K562 (cell line): ENCODE data around the gene RCOR2. TPM values are rescaled to one million over a fixed set of nuclear protein-coding genes. Genes with fewer than 3 reads are reported as not detected.

Source experiments
- ATAC-seq: fragments of 200-7000 bp; cut with Tn5 transposase; 3 replicates; pipeline ENCODE4 v1.9.1; 2020; ENCODE audit warnings: moderate library complexity
- BruUV-seq: library from RNA; stranded (reverse); fragments of 400-500 nt; replicated peaks from 2 replicates; lab custom pipeline; 2021; lab: Mats Ljungman, UMichigan
- CTCF ChIA-PET: fragments of 300-600 bp; formaldehyde crosslinking; extraction: SDS; loops from one replicate; lab custom pipeline; 2021; ENCODE audit warnings: low intra/inter-chr PET ratio; lab: Yijun Ruan, JAX
- POLR2A ChIA-PET: fragments of 300-600, 350-650 bp; sonication (Branson Sonifier 250); formaldehyde crosslinking; extraction: SDS; loops from one replicate; lab custom pipeline; 2021; ENCODE audit warnings: antibody characterized with exemption, inconsistent platforms; lab: Yijun Ruan, JAX
- DNase-seq, 4 experiments: peaks; one replicate each; pipeline versions ENCODE4 v3.0.0 to v3.0.0-alpha.2; 2011 to 2018; ENCODE audit warnings: low spot score in 3 of 4, mixed read lengths in 3 of 4; ENCODE audit errors: extremely low read depth in 1 of 4
- FAIRE-seq: peaks from 2 replicates; lab custom pipeline; 2011; peaks lifted over from hg19 to GRCh38; lab: Jason Lieb, UNC
- H2AFZ ChIP-seq: 2 replicates; pipeline ENCODE4 v1.6.0; 2011; ENCODE audit warnings: low read depth, low read length, control low read depth, inconsistent platforms
- H3K27ac ChIP-seq: fragments of 200-600 bp; 3 replicates; pipeline ENCODE4 v1.8.0; 2011; ENCODE audit warnings: low read depth, mild to moderate bottlenecking, control low read depth, inconsistent platforms, low read length, moderate library complexity, mixed read lengths; ENCODE audit errors: extremely low read depth
- H3K27me3 ChIP-seq, 2 experiments: fragments of 300-600 bp in 1 of 2; 2 replicates in 1 of 2; 3 replicates in 1 of 2; pipeline versions ENCODE4 v1.6.0 to v1.8.0; 2011; ENCODE audit warnings: inconsistent platforms in 2 of 2, low read length in 2 of 2, mild to moderate bottlenecking in 1 of 2, mixed read lengths in 1 of 2, moderate library complexity in 1 of 2; ENCODE audit not compliant: control insufficient read depth in 2 of 2, insufficient read depth in 2 of 2
- H3K36me3 ChIP-seq: fragments of 300-600 bp; 3 replicates; pipeline ENCODE4 v1.8.0; 2011; ENCODE audit warnings: mild to moderate bottlenecking, low read length, inconsistent platforms; ENCODE audit not compliant: control insufficient read depth, insufficient read depth
- H3K4me1 ChIP-seq, 2 experiments: fragments of 200-600 bp in 1 of 2; replicated peaks in 1 of 2; 2 replicates in 1 of 2; 3 replicates in 1 of 2; pipeline versions ENCODE4 v1.5.1 to v1.8.0; 2011; ENCODE audit warnings: inconsistent platforms in 2 of 2, low read length in 2 of 2, mild to moderate bottlenecking in 1 of 2, mixed read lengths in 1 of 2, moderate library complexity in 1 of 2; ENCODE audit not compliant: control insufficient read depth in 2 of 2, insufficient read depth in 2 of 2
- H3K4me2 ChIP-seq: 2 replicates; pipeline ENCODE4 v1.6.1; 2011; ENCODE audit warnings: low read length, control low read depth, inconsistent platforms, mixed read lengths; ENCODE audit not compliant: insufficient read depth
- H3K4me3 ChIP-seq: fragments of 200-600 bp; sonication (generic), shearing (Covaris generic); 2 replicates; pipeline ENCODE4 v1.5.1; 2016; ENCODE audit warnings: control low read depth, inconsistent platforms
- H3K79me2 ChIP-seq: fragments of 200-600 bp; 3 replicates; pipeline ENCODE4 v1.8.0; 2011; ENCODE audit warnings: low read length, inconsistent platforms; ENCODE audit not compliant: control insufficient read depth, insufficient read depth
- H3K9ac ChIP-seq, 2 experiments: 2 replicates each; pipeline versions ENCODE4 v1.6.0 to v1.6.1; 2011; ENCODE audit warnings: low read depth in 2 of 2, low read length in 2 of 2, control low read depth in 1 of 2, inconsistent platforms in 1 of 2, mild to moderate bottlenecking in 1 of 2, mixed read lengths in 1 of 2; ENCODE audit not compliant: insufficient read depth in 1 of 2
- H3K9me1 ChIP-seq: one replicate; pipeline ENCODE4 v1.6.0; 2011; ENCODE audit warnings: inconsistent platforms, mild to moderate bottlenecking, low read length, moderate library complexity; ENCODE audit not compliant: control insufficient read depth, insufficient read depth
- H3K9me3 ChIP-seq: replicated peaks from 2 replicates; pipeline ENCODE4 v1.5.1; 2011; ENCODE audit warnings: low read depth, low read length, inconsistent platforms; ENCODE audit not compliant: control insufficient read depth, insufficient read depth
- H4K20me1 ChIP-seq: replicated peaks from 2 replicates; pipeline ENCODE4 v1.6.1; 2011; ENCODE audit warnings: low read length, inconsistent platforms, mixed read lengths; ENCODE audit not compliant: control insufficient read depth, insufficient read depth
- BRCA1 ChIP-seq, 2 experiments: fragments of 450-650 bp in 1 of 2; sonication (generic) in 1 of 2; formaldehyde crosslinking in 1 of 2; IDR thresholded peaks; 2 replicates each; pipeline versions ENCODE4 v1.5.0 to v1.6.1; 2017 to 2020; ENCODE audit warnings: mild to moderate bottlenecking in 1 of 2, missing genetic modification reagents in 1 of 2
- CCNT2 ChIP-seq: IDR thresholded peaks from 2 replicates; pipeline ENCODE4 v1.6.1; 2011; ENCODE audit warnings: borderline replicate concordance, low read depth, mild to moderate bottlenecking, moderate library complexity, mixed read lengths, low read length; ENCODE audit not compliant: insufficient read length; ENCODE audit errors: extremely low read depth
- CHD4 ChIP-seq: fragments of 200-600 bp; sonication (generic); IDR thresholded peaks from 3 replicates; pipeline ENCODE4 v1.6.1; 2012; ENCODE audit warnings: low read depth, mild to moderate bottlenecking, mixed read lengths, low read length, inconsistent platforms; ENCODE audit not compliant: insufficient read depth, insufficient replicate concordance, poor library complexity, severe bottlenecking
- FOSL1 ChIP-seq: fragments of 200-800 bp; sonication (Bioruptor generic); conservative IDR thresholded peaks from 2 replicates; pipeline ENCODE4 v1.6.1; 2016; ENCODE audit warnings: missing genetic modification characterization, missing compliant biosample characterization
- KDM2B ChIP-seq: fragments of 250-450 bp; sonication (Bioruptor Pico); IDR thresholded peaks from 2 replicates; pipeline ENCODE4 v1.8.0; 2021; ENCODE audit warnings: mild to moderate bottlenecking, moderate library complexity
- NCOR1 ChIP-seq: fragments of 450-650 bp; IDR thresholded peaks from 2 replicates; pipeline ENCODE4 v1.6.1; 2016; ENCODE audit warnings: mild to moderate bottlenecking, moderate library complexity
- RBM39 ChIP-seq: fragments of 200-400 bp; formaldehyde crosslinking; optimal IDR thresholded peaks from 2 replicates; pipeline ENCODE3; 2018; ENCODE audit warnings: low read depth, low read length
- SRSF7 ChIP-seq: fragments of 200-400 bp; formaldehyde crosslinking; optimal IDR thresholded peaks from 2 replicates; pipeline ENCODE3; 2017; ENCODE audit warnings: mild to moderate bottlenecking, low read depth, low read length
- ZNF347 ChIP-seq: fragments of 450-650 bp; formaldehyde crosslinking; IDR thresholded peaks from 2 replicates; pipeline ENCODE4 v1.4.0; 2020; ENCODE audit warnings: low read depth, mild to moderate bottlenecking, moderate library complexity
- ZNF507 ChIP-seq: conservative IDR thresholded peaks from 2 replicates; pipeline ENCODE4 v1.6.1; 2017; ENCODE audit warnings: missing genetic modification characterization, missing compliant biosample characterization
- ZNF584 ChIP-seq: fragments of 200-800 bp; sonication (Bioruptor generic); IDR thresholded peaks from 2 replicates; pipeline ENCODE4 v1.6.1; 2016; ENCODE audit warnings: low read depth, mild to moderate bottlenecking, missing genetic modification characterization, missing compliant biosample characterization
- ZNF644 ChIP-seq: fragments of 200-800 bp; sonication (Bioruptor generic); IDR thresholded peaks from 2 replicates; pipeline ENCODE4 v1.6.1; 2016; ENCODE audit warnings: low read depth, missing genetic modification characterization, missing compliant biosample characterization
- WGBS: fragments of 100-300 bp; shearing (Covaris generic); methylation state at CpG from one replicate; pipeline ENCODE4 v1.1.6; 2016; ENCODE audit warnings: low coverage, mixed read lengths; ENCODE audit not compliant: insufficient coverage; ENCODE audit errors: missing lambda C conversion rate; 5-methylcytosine and 5-hydroxymethylcytosine counted together
- in situ Hi-C: fragments of 300-500 bp; cut with MboI; formaldehyde crosslinking; loops from 4 replicates; pipeline ENCODE4 v1.15.0; 2018; ENCODE audit warnings: inconsistent platforms, mixed read lengths
- intact Hi-C: fragments of 100-400 bp; cut with micrococcal nuclease; formaldehyde crosslinking; loops from 2 replicates; pipeline ENCODE4 v1.14.2; 2022
- polyA plus RNA-seq, 8 experiments: library from polyadenylated mRNA; depleted of rRNA in 4 of 8; stranded (reverse) in 5 of 8; unstranded in 3 of 8; fragments of >200 nt; fragmentation: Nextera tagmentation in 2 of 8; fragmentation: Illumina TruSeq in 1 of 8; extraction: Ambion mirVana in 2 of 8; extraction: Trizol in 1 of 8; gene quantifications; 2 replicates each; pipeline versions ENCODE4 v1.2.1 to v1.2.3, GENCODE V29; 2011 to 2014; ENCODE audit warnings: inconsistent platforms in 1 of 8, missing spikeins in 1 of 8
- total RNA-seq, 7 experiments: library from RNA; depleted of rRNA in 6 of 7; stranded (reverse); fragments of >200 nt in 6 of 7; fragmentation: Illumina TruSeq in 2 of 7; extraction: Trizol in 2 of 7; gene quantifications; 2 replicates each; pipeline versions ENCODE4 v1.2.1 to v1.2.3, GENCODE V29; 2011 to 2021; ENCODE audit warnings: low replicate concordance in 1 of 7
- TF ChIP-seq, protein P1 (sequence below): fragments of 450-650 bp; formaldehyde crosslinking; IDR thresholded peaks from 2 replicates; pipeline ENCODE4 v1.4.0; 2020; ENCODE audit warnings: mild to moderate bottlenecking
- TF ChIP-seq, protein P2 (sequence below): fragments of 450-650 bp; formaldehyde crosslinking; IDR thresholded peaks from 2 replicates; pipeline ENCODE4 v1.4.0; 2020; ENCODE audit warnings: mild to moderate bottlenecking, moderate library complexity
- TF ChIP-seq, protein P3 (sequence below): IDR thresholded peaks from 2 replicates; pipeline ENCODE4 v1.6.1; 2016; ENCODE audit warnings: missing genetic modification characterization, missing compliant biosample characterization
- TF ChIP-seq, protein P4 (sequence below): fragments of 250-450 bp; sonication (Bioruptor Pico); IDR thresholded peaks from 2 replicates; pipeline ENCODE4 v1.5.0; 2021

RCOR2 gene
- total and polyA plus RNA-seq, 9 of the 15 experiments (the other 6 are each of a cell fraction or from before 2014, with no cell fraction given): 0.04 to 6.5 (median 2.5) TPM; not detected in 1

DNA sequence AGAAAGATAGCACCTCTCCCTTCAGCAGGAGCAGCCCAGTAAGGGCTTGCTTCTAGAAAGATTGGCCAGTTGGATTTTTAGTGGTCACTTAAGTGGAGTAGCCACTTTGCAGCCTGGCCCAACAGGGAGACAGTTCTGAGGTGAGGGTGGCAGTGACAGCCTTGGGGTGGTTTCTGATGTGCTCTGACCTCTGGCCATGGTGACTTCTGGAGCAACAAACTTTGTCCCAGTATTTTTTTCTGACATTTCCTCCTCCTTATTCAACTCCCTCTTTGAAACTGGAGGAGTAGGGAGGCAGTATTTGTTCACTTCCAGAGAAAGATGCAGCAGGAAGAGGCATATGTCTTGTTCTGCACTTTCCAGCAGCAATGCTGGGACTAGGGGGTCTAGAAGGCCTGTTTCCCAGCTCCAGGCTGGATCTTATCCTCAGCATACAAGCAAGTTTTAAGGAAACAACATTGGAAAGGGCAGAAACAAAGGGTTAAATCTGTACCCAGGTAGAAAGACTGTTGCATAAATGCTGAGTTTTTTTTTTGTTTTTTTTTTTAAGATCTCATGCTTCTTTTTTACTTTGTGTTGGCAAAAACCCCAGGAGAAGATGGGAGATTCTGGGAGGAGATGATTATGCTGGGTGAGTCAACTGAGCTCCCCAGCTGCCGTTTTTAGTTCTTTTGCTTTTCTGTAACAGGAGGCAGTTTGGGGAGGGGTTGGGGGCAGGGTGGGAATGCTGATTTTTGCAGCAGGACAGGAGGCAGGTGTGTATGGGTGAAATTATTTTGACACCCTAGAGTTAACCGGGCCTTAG lies 37.2 kb downstream of the RCOR2 start:
- intact Hi-C loops (no loop called here), in situ Hi-C loops (no loop called here)
- H3K4me2 ChIP-seq: no peak overlapping the region
- ChIA-PET POLR2A (interaction anchor here (0.6 to 2.9 kb wide), 3 partner anchors 8 to 128 kb away, joined by 3 to 10 read pairs (median 4); no protein-coding TSS in a partner anchor), CTCF (interaction anchor here (0.7 kb wide), 1 partner anchor 32 kb away, joined by 3 read pairs; no protein-coding TSS in a partner anchor)
- ATAC-seq (no peak), DNase-seq (no peak), FAIRE-seq (peak; percentile 40)
- peaks cover 12 to 19% of the 10 kb centered on the region in 2 experiments for H3K4me1 ChIP-seq
- H3K9ac ChIP-seq: no peak overlapping the region; a peak in 1 of 4 replicates
- H3K79me2 ChIP-seq: peaks cover 78% of the 10 kb centered on the region
- no peaks in the 10 kb centered on the region for H3K9me3 ChIP-seq
- WGBS: 14% methylated on average over 2 of the region's 2 CpGs
- H3K4me3 ChIP-seq: no peak overlapping the region
- no peaks in the 10 kb centered on the region for H3K9me1 ChIP-seq
- H3K27ac ChIP-seq: no peak overlapping the region
- peaks cover 17% of the 10 kb centered on the region; the same call in 1 of the 2 replicates for H4K20me1 ChIP-seq
- no peak overlapping the region for H2AFZ ChIP-seq
- no TSS peak for BruUV-seq
- peaks cover 27% of the 10 kb centered on the region; the same call in 2 of the 3 replicates for H3K36me3 ChIP-seq
- H3K27me3 ChIP-seq: no peaks in the 10 kb centered on the region
- TF ChIP-seq CCNT2 (no peak), ZNF644 (tag) (no peak), SRSF7 (no peak), CHD4 (no peak), FOSL1 (peak; percentile 30; the same call in 1 of the 2 replicates), ZNF347 (CRISPR knock-in tag) (no peak), NCOR1 (no peak), ZNF584 (CRISPR knock-in tag) (no peak), RBM39 (no peak), KDM2B (no peak), ZNF507 (tag) (no peak), BRCA1 (IDR thresholded peaks at IDR 0.05) (no peak), BRCA1 (CRISPR knock-in tag; IDR thresholded peaks at IDR 0.05) (no peak)
- TF ChIP-seq, protein P1, sequence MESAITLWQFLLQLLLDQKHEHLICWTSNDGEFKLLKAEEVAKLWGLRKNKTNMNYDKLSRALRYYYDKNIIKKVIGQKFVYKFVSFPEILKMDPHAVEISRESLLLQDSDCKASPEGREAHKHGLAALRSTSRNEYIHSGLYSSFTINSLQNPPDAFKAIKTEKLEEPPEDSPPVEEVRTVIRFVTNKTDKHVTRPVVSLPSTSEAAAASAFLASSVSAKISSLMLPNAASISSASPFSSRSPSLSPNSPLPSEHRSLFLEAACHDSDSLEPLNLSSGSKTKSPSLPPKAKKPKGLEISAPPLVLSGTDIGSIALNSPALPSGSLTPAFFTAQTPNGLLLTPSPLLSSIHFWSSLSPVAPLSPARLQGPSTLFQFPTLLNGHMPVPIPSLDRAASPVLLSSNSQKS (CRISPR knock-in tag): no peak
- TF ChIP-seq, protein P2, sequence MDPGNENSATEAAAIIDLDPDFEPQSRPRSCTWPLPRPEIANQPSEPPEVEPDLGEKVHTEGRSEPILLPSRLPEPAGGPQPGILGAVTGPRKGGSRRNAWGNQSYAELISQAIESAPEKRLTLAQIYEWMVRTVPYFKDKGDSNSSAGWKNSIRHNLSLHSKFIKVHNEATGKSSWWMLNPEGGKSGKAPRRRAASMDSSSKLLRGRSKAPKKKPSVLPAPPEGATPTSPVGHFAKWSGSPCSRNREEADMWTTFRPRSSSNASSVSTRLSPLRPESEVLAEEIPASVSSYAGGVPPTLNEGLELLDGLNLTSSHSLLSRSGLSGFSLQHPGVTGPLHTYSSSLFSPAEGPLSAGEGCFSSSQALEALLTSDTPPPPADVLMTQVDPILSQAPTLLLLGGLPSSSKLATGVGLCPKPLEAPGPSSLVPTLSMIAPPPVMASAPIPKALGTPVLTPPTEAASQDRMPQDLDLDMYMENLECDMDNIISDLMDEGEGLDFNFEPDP (CRISPR knock-in tag): no peak
- TF ChIP-seq, protein P3, sequence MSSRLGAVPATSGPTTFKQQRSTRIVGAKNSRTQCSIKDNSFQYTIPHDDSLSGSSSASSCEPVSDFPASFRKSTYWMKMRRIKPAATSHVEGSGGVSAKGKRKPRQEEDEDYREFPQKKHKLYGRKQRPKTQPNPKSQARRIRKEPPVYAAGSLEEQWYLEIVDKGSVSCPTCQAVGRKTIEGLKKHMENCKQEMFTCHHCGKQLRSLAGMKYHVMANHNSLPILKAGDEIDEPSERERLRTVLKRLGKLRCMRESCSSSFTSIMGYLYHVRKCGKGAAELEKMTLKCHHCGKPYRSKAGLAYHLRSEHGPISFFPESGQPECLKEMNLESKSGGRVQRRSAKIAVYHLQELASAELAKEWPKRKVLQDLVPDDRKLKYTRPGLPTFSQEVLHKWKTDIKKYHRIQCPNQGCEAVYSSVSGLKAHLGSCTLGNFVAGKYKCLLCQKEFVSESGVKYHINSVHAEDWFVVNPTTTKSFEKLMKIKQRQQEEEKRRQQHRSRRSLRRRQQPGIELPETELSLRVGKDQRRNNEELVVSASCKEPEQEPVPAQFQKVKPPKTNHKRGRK (tag): no peak
- TF ChIP-seq, protein P4, sequence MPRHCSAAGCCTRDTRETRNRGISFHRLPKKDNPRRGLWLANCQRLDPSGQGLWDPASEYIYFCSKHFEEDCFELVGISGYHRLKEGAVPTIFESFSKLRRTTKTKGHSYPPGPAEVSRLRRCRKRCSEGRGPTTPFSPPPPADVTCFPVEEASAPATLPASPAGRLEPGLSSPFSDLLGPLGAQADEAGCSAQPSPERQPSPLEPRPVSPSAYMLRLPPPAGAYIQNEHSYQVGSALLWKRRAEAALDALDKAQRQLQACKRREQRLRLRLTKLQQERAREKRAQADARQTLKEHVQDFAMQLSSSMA: no peak
